GM12873 (cell line): ENCODE results near the gene UBXN4.

Experiments
- CTCF ChIP-seq: IDR thresholded peaks from 2 replicates; pipeline ENCODE4 v1.5.1; 2012; ENCODE audit warnings: low read depth, mild to moderate bottlenecking, moderate library complexity, low read length, control low read depth; ENCODE audit not compliant: insufficient read depth; ENCODE audit errors: missing control alignments

Gene UBXN4

GRCh38 chr2:135728064-135728743 is 13.5 kb upstream of the UBXN4 start:
- TF ChIP-seq CTCF: no peak

- TF ChIP-seq CTCF: no peak
Measured at GRCh38 chr2:135732561-135732960, 9.1 kb upstream of the UBXN4 start.

- no peak for TF ChIP-seq CTCF
Measured at GRCh38 chr2:135733045-135733444, 8.6 kb upstream of the UBXN4 start.

- no peak for TF ChIP-seq CTCF
Measured at GRCh38 chr2:135736546-135736945, 5.1 kb upstream of the UBXN4 start.

DNA sequence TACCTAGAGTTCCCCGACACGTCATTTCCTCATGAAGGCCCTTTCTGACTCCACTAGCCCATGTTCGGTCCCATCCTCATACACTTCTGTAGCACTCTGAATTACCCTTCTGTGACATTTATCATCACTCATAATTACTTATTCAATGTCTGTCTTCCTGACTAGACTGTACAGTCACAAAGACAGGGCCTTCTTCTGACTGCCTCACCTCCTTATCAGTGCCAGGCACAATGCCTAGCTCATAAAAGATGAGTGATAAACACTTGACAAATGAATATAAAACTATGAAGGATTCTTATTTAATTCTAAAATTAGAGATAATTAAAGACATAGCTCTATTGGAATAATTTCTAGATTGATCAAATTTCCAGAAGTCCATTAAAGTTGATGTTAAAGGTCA is 1.4 kb upstream of the UBXN4 start:
- no peak for TF ChIP-seq CTCF

DNA sequence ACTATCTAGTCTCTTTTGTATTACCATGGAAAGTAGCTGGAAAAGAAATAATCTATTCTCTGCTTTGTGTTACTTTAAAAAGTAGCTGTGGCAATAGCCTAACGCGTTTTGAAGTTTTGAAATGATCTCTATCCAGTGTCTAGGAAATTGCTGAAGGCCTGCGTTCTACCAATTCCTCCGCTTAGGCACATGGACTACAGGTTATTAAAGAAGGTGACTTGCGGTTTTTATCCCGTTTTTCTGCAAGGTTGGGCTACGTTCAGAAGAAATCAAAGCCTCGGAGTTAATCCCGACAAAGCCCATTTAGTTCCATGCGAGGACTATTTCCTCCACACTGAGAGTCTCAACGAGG is 636 bp upstream of the UBXN4 start:
- no peak for TF ChIP-seq CTCF

DNA sequence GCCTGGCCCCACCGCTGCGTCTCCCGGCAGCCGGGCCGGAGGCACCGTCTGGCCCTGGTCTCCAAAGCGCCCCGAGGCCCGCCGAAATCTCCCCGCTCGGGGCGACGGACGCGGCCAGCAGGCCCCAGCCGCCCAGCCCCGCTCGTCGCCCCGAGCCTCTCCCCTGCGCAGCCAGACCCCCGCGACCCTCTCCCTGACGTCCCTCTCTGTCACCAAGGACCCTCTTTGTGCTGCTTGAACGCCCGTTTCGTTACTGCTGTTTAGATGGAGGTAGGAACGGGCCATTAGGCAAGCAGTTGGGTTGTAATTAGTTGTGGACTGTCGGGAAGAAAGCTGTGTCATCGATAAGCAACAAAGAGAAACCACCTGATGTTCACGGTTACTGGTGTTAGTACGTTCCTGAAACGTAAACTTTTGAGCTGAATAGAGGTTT is 686 bp downstream of the UBXN4 start:
- no peak for TF ChIP-seq CTCF
